SK-N-MC (cell line): ENCODE measurements around the gene PRXL2B.

Source experiments
- EZH2 ChIP-seq: fragments of 200-600 bp; sonication (generic); IDR thresholded peaks from one replicate; pipeline ENCODE4 v1.6.1; 2017; ENCODE audit warnings: antibody characterized with exemption
- POLR2AphosphoS5 ChIP-seq: IDR thresholded peaks from 2 replicates; pipeline ENCODE4 v1.6.1; 2012; ENCODE audit warnings: mild to moderate bottlenecking, low read depth, low read length, borderline replicate concordance

- no peak for TF ChIP-seq POLR2AphosphoS5
- TF ChIP-seq EZH2: no peak
Observed at GRCh38 chr1:2537784-2538115, 48.8 kb upstream of the PRXL2B start.
